GM12872 (cell line): ENCODE data around the gene RAD51B.

Experiments used
- TF ChIP-seq, protein P1 (sequence below): IDR thresholded peaks from 3 replicates; pipeline ENCODE4 v1.5.1; 2011; ENCODE audit warnings: low read depth, mild to moderate bottlenecking, low read length, moderate library complexity; ENCODE audit not compliant: insufficient read depth

Gene RAD51B

DNA sequence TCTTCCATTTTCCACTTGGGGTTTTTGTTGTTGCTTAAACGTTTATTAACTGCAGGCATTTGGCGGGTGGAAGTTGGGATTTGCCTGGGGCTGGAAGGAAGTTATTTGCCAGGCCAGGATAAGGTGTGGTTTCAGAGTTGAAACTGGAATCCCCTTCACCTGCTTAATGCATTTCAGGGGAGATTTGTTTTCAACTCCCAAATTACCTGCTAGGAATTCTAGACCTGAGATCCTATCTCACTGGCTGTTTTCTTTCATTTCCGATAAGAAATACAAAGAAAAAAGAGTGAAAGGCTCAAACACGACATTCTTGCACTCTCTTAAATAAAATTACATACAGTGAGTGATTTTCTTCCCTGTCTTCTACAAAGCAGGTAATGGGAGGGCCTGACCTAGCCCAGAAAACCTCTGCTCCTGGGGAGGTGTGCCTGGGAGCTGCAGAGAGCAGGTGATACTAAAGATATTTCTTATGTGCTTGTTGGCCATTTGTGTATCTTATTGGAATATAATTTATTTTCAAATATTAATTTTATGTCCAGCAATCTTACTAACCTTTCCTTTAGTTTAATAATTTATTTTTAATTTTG, 695.1 kb downstream of the RAD51B start:
- TF ChIP-seq, protein P1, sequence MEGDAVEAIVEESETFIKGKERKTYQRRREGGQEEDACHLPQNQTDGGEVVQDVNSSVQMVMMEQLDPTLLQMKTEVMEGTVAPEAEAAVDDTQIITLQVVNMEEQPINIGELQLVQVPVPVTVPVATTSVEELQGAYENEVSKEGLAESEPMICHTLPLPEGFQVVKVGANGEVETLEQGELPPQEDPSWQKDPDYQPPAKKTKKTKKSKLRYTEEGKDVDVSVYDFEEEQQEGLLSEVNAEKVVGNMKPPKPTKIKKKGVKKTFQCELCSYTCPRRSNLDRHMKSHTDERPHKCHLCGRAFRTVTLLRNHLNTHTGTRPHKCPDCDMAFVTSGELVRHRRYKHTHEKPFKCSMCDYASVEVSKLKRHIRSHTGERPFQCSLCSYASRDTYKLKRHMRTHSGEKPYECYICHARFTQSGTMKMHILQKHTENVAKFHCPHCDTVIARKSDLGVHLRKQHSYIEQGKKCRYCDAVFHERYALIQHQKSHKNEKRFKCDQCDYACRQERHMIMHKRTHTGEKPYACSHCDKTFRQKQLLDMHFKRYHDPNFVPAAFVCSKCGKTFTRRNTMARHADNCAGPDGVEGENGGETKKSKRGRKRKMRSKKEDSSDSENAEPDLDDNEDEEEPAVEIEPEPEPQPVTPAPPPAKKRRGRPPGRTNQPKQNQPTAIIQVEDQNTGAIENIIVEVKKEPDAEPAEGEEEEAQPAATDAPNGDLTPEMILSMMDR, result no peak

- TF ChIP-seq, protein P1, result no peak
Observed at GRCh38 chr14:68516342-68516741, 696.8 kb downstream of the RAD51B start.

GRCh38 chr14:68518166-68518565, 698.6 kb downstream of the RAD51B start:
- TF ChIP-seq, protein P1, result no peak

- TF ChIP-seq, protein P1, result no peak
Observed at GRCh38 chr14:68518761-68519670, 699.4 kb downstream of the RAD51B start.

DNA sequence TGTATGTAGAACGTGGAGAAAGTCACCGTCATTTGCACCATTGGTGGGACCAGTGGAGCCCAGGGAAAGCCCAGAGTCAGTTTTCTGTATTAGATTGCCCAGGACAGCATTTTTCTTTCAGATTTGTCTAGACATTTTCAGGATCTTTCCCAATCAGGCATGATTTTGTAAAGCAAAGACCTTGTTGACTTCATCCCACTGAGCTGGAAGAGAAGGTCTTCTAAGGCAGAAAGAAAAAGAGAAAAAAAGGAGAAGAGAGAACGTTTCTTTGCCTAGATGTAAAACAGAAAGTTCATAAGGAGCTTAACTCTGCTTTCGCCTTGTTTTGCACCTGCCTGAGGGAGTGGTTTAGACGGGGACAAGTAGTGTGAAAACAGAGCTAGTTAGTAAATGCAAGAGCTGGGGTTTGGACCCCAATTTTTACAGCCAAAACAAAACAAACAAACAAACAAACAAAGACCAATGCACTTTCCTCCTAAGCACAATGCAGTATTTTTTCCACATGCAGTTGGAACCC, 700.1 kb downstream of the RAD51B start:
- TF ChIP-seq, protein P1, result no peak

DNA sequence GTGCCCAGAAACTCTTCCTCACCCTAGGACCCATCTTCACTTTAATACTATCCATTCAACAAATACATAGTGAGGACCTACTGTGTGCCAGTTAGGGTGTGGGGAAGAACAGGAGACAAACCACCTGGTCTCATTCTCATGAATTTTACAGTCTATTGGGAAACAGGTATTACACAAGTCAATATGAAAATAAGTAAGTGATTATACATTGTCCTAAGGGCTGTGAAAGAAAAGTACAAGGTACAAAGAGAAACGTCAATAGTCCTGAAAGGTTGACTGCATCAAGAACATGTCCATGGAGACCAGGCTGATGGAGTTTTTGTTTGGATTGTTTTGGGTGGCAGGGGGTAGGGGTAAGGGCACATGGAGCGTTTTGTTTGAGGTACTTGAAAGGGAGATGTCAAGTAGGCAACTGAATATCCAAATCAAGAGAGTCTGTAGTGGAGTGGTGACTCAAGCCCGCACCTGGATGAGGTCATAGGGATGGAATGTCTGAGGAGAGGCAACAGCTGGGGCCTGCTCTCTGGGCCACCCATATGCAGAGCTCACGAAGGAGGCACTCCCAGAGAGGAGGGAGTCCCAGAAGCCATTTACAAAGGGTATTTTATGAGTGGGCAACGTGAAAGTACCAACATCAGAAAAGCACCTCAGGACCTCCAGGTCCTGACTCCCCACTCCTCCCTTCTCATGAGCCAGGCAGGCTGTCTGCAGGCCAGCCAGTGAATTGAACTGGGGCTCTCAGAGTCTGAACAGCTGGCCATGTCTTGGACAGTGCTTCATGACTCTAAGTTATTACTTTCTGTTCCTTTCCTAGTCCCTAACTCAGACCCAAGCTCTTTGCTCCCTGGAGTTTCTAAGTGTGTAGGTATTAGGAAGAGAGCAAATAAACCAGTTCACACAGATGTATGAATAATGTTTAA, 701.3 kb downstream of the RAD51B start:
- TF ChIP-seq, protein P1, result no peak

DNA sequence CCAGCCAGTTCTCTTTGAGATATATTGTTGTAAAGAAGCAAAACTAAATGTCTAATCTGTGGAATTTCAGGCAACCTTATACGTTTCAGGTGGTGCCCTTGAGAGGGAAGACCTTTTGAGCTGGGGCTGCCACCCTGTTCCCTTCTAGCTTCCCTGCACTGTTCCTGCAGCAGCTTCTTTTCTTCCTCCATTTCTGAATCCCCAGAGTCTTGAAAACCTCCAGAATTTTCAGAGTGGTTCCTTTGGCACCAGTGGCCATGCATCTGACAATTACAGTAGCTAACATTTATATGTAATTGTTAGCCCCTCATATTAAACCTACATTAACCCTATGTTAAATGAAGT, 702.0 kb downstream of the RAD51B start:
- TF ChIP-seq, protein P1, result no peak
